ENCODE data around the gene SF1. TPM values are rescaled to one million over a fixed set of nuclear protein-coding genes. Genes with fewer than 3 reads are reported as not detected.

SF1 gene
- total and polyA plus RNA-seq, 2 of the 4 experiments (the other 2 are of a cell fraction): 56.8 to 88.0 TPM

DNA sequence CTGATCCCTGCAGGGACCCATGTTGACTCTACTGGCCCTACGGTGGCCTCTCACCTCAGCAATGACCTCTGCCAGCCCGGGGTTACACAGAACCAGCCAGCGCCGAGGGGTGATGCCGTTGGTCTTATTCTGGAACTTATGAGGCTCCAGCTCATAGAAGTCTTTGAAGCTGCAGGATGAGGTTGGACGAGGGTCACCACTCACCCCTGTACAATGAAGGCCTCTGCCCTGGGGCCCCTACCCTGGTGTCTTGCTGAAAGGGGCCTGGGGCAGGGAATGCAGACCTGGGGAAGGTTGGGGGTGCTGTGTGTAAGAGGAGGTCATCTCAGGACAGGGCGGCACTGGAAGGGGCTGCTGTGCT lies 25.3 kb downstream of the SF1 start:
- Histone ChIP-seq H3K27me3 (ENCODE audit: control insufficient read depth, insufficient read depth, low read length) (no peaks in the 10 kb centered on the region), H2BK5ac (ENCODE audit: low read depth, low read length, poor library complexity, severe bottlenecking) (no peak overlapping the region), H3K27ac (ENCODE audit: insufficient read depth, low read length) (no peak overlapping the region), H4K91ac (ENCODE audit: insufficient read depth, low read depth, low read length) (no peak overlapping the region), H2AK9ac (replicated peaks; ENCODE audit: low read depth, low read length, poor library complexity) (no peak overlapping the region), H3K4ac (ENCODE audit: low read depth, low read length) (no peak overlapping the region), H2AFZ (replicated peaks; ENCODE audit: low read length, poor library complexity) (peak overlapping the region; percentile 58), H4K5ac (ENCODE audit: low read depth, low read length) (no peak overlapping the region), H3K9me1 (ENCODE audit: insufficient read depth, low read length) (peaks cover 3% of the 10 kb centered on the region), H3K4me3 (ENCODE audit: insufficient read depth, low read depth, low read length) (no peak overlapping the region), H3K4me1 (ENCODE audit: control insufficient read depth, insufficient read depth, low read length) (peaks cover 3% of the 10 kb centered on the region; the same call in 1 of the 2 replicates), H2BK120ac (ENCODE audit: low read depth, low read length) (no peak overlapping the region), H3K23ac (ENCODE audit: low read depth, low read length) (no peak overlapping the region), H3K14ac (replicated peaks; ENCODE audit: low read depth, low read length) (no peak overlapping the region), H3K56ac (ENCODE audit: extremely low read depth, insufficient read depth, low read length) (no peak overlapping the region), H2BK20ac (ENCODE audit: low read depth, low read length) (no peak overlapping the region), H4K20me1 (ENCODE audit: insufficient read depth, low read length) (peaks cover 8% of the 10 kb centered on the region), H3K79me1 (ENCODE audit: low read depth in 1 of 2, low read length in 2 of 2) (no peaks in the 10 kb centered on the region), H3K36me3 (ENCODE audit: control insufficient read depth, insufficient read depth, low read length) (no peaks in the 10 kb centered on the region), H2AK5ac (ENCODE audit: low read depth, low read length) (no peak overlapping the region), H3K9me3 (ENCODE audit: control insufficient read depth, insufficient read depth, low read length) (no peaks in the 10 kb centered on the region), H3K18ac (ENCODE audit: low read depth, low read length) (no peak overlapping the region), H2BK15ac (ENCODE audit: low read depth, low read length) (no peak overlapping the region), H4K8ac (ENCODE audit: low read depth in 2 of 2, low read length in 2 of 2) (no peak overlapping the region), H3K9ac (ENCODE audit: low read depth, low read length) (no peak overlapping the region), H3K4me2 (ENCODE audit: low read depth, low read length) (no peak overlapping the region)
- ATAC-seq (ENCODE audit: low read depth): no peak
- intact Hi-C loops (cut with micrococcal nuclease): no loop called here
- in situ Hi-C loops (cut with MboI; ENCODE audit: low sequenced_read_pairs): no loop called here
- BruUV-seq (replicated peaks): no TSS peak
- 88% methylated on average over 5 of the region's 7 CpGs; no CpG with 5 or more reads in 1 of the 2 experiments for whole genome bisulfite sequencing, 2 experiments (ENCODE audit: extremely low coverage in 2 of 2, insufficient read length in 1 of 2)
- DNase-seq: no peak
- ChIA-PET POLR2A (ENCODE audit: unreplicated experiment) (no interaction called here), CTCF (no interaction called here)
- TF ChIP-seq CHD1 (IDR thresholded peaks at IDR 0.05; ENCODE audit: low read depth, low read length) (no peak), CEBPB (IDR thresholded peaks at IDR 0.05; ENCODE audit: low read depth, low read length) (no peak)
- TF ChIP-seq, protein P1, sequence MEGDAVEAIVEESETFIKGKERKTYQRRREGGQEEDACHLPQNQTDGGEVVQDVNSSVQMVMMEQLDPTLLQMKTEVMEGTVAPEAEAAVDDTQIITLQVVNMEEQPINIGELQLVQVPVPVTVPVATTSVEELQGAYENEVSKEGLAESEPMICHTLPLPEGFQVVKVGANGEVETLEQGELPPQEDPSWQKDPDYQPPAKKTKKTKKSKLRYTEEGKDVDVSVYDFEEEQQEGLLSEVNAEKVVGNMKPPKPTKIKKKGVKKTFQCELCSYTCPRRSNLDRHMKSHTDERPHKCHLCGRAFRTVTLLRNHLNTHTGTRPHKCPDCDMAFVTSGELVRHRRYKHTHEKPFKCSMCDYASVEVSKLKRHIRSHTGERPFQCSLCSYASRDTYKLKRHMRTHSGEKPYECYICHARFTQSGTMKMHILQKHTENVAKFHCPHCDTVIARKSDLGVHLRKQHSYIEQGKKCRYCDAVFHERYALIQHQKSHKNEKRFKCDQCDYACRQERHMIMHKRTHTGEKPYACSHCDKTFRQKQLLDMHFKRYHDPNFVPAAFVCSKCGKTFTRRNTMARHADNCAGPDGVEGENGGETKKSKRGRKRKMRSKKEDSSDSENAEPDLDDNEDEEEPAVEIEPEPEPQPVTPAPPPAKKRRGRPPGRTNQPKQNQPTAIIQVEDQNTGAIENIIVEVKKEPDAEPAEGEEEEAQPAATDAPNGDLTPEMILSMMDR (conservative IDR thresholded peaks at IDR 0.05; ENCODE audit: low read depth, low read length): no peak
- dilution Hi-C loops (cut with HindIII; ENCODE audit: low sequenced_read_pairs, unreplicated experiment): no loop called here
